GM21515 (cell line): ENCODE results near the gene TMA7B.
"Not testable (repeated sequence)": the region's sequence is repeated elsewhere in the genome, so short reads cannot be mapped to it uniquely, and the experiment has no call there.

Experiments used
- ATAC-seq: cut with Tn5 transposase; IDR thresholded peaks from one replicate; pipeline ENCODE4 v1.9.1; 2021; ENCODE audit not compliant: unreplicated experiment

The TMA7B gene

DNA sequence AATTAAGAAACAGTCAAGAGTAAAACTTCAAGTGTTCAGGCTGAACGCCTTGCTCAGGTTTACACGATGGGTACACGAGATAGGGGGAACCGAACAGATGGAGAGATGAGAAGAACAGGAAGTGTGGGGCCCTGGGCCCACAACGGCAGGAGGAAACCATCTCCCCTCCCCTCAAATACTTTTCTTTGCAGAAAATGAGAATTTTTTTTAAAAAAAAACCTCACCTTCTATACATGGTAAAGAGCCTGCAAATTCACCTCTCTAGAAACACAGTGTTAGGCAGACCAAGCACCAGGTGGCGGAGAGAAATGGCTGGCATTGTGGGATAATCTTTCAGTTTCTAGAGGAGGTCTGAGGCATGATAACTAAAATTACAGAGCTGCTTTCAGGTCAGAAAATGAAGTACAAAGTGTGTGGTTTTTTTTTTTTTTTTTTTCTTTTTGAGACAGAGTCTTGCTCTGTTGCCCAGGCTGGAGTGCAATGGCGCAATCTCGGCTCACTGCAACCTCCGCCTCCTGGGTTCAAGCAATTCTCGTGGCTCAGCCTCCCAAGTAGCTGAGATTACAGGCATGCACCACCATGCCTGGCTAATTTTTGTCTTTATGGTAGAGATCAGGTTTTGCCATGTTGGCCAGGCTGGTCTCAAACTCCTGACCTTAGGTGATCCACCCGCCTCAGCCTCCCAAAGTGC lies 8.4 kb upstream of the TMA7B start:
- ATAC-seq, result not testable (repeated sequence)

GRCh38 chr22:39952347-39952746 lies 7.8 kb upstream of the TMA7B start:
- no peak for ATAC-seq

- no peak for ATAC-seq
Measured at GRCh38 chr22:39953101-39953500, 7.1 kb upstream of the TMA7B start.

GRCh38 chr22:39954584-39955055 lies 5.6 kb upstream of the TMA7B start:
- no peak for ATAC-seq

DNA sequence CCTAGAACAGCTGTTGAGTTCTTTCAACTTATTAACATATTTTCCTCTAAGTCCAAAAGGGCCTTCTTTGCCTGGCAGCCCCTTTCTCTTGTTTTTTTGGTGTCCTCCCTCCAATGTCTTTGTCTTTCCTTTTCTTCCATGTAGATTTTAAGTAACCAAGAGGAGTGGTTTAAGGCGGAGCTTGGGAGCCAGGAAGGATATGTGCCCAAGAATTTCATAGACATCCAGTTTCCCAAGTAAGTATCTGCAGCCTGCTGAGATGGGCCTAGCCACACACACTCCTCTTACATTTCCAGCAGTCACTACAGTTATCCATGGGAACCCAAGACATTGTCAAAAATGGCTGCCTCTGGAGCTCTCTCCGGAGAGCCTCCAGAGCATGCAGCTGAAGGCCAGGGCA lies 4.5 kb upstream of the TMA7B start:
- no peak for ATAC-seq

GRCh38 chr22:39956932-39957664 lies 3.1 kb upstream of the TMA7B start:
- ATAC-seq, result no peak

- ATAC-seq, result no peak
Measured at GRCh38 chr22:39958009-39958711, 2.0 kb upstream of the TMA7B start.

GRCh38 chr22:39958949-39959639 lies 1.1 kb upstream of the TMA7B start:
- no peak for ATAC-seq

GRCh38 chr22:39960791-39961746 lies 872 bp downstream of the TMA7B start:
- ATAC-seq, result peak; percentile 78

GRCh38 chr22:39962071-39962470 lies 1.9 kb downstream of the TMA7B start:
- ATAC-seq, result no peak

- no peak for ATAC-seq
Measured at GRCh38 chr22:39965748-39966147, 5.6 kb downstream of the TMA7B start.

DNA sequence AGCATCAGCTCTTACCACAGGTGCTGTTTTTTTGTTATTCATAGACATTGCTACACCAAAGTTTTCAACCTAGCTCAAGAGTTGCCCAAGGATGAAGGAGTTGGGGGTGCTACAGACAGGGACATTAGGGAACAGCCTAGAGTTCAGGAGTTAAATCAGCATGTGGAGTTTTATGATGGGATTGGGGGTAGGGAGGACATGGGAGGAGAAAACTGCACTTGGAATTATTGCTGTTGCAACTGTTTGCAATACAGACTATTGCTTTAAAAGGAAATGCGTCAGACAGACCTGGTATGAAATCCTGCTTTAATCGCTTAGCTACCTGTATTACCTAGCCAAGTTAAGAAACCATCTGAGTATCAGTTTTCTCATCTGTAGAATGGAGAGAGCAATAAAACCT lies 6.3 kb downstream of the TMA7B start:
- no peak for ATAC-seq

GRCh38 chr22:39967103-39967829 lies 7.1 kb downstream of the TMA7B start:
- ATAC-seq, result no peak

DNA sequence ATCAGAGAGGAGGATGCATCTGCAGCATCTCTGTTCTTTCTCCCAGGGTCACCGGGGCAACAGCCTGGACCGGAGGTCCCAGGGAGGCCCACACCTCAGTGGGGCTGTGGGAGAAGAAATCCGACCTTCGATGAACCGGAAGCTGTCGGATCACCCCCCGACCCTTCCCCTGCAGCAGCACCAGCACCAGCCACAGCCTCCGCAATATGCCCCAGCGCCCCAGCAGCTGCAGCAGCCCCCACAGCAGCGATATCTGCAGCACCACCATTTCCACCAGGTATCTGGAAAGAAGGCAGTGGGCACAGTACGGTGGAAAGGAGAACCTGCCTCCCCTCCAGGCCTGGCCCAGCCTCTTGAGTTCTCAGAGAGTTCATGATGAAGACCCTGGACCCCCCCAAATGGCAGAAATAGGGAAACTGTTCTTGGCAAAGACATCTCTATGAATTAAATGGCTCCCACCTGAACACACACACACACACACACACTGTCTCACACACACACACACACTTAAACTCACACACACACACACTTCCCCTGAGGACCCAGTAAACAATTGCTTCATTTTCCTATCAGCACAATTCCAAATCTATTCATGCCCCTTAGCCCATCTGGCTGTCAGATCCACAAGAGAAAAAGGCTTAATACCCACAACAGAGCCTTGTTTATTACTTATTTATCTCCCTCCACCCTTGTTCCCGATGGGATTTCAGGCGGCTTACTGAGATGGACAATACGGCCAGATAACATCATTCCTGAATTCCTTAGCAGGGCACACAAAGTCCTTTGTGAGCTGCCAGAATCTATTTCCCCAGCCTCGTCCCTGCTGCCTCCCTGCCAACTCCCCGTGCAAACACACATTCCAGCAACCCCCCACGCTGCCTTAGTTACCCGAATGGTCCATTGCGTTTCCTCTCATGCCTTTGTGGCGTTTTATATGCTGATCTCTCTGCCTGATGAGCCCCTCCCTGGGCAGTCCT lies 8.1 kb downstream of the TMA7B start:
- ATAC-seq, result no peak

GRCh38 chr22:39970742-39971141 lies 10.5 kb downstream of the TMA7B start:
- no peak for ATAC-seq

- ATAC-seq, result no peak
Measured at GRCh38 chr22:39972641-39973040, 12.4 kb downstream of the TMA7B start.

DNA sequence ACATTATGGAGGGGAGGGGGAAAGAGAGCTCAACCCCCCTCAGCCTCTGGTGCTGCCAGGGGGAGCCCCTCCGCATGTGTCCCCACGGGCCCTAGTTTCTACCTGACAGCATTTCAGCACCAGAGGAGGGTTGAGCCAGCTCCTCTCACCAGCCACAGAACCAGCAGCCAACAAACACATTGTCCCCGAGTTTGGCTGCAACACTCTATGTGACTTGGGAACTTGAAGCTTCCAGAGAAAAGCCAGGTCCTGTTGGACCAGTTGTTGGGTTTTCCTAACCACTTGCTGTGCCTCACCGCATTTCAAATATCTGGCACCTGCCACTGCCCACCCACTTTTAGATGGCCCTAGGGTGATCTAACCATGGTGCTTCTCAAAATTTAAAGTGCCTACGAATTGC lies 13.5 kb downstream of the TMA7B start:
- no peak for ATAC-seq

GRCh38 chr22:39974065-39974464 lies 13.9 kb downstream of the TMA7B start:
- ATAC-seq, result no peak
